22Rv1 (cell line): ENCODE measurements around the gene PCYOX1L.

Experiments
- H3K27ac ChIP-seq: fragments of 450-650 bp; 2 replicates; pipeline ENCODE4 v1.5.1; 2017
- CTCF ChIP-seq: fragments of 450-650 bp; IDR thresholded peaks from 2 replicates; pipeline ENCODE4 v1.5.1; 2017; ENCODE audit warnings: mild to moderate bottlenecking
- ZFX ChIP-seq: fragments of 450-650 bp; IDR thresholded peaks from 2 replicates; pipeline ENCODE4 v1.6.1; 2017; ENCODE audit warnings: antibody characterized with exemption, borderline replicate concordance

Gene PCYOX1L

GRCh38 chr5:149357370-149358293, at the start of gene PCYOX1L:
Gene PCYOX1L (plus strand): TSS chr5:149358046. CDS start chr5:149358069, 23 bp downstream.
- peak within 1 kb of the TSS; percentile 68 for H3K27ac ChIP-seq
- TF ChIP-seq CTCF, result no peak
- no peak for TF ChIP-seq ZFX

GRCh38 chr5:149309354-149309753, 48.5 kb upstream of the PCYOX1L start:
- TF ChIP-seq CTCF (no peak), ZFX (no peak)
- no peak overlapping the region for H3K27ac ChIP-seq

GRCh38 chr5:149310488-149310887, 47.4 kb upstream of the PCYOX1L start:
- TF ChIP-seq CTCF, result no peak
- TF ChIP-seq ZFX, result no peak
- no peak overlapping the region for H3K27ac ChIP-seq

GRCh38 chr5:149310947-149311658, 46.7 kb upstream of the PCYOX1L start:
- H3K27ac ChIP-seq, result no peak overlapping the region
- no peak for TF ChIP-seq CTCF
- no peak for TF ChIP-seq ZFX

- H3K27ac ChIP-seq, result no peak overlapping the region
- TF ChIP-seq ZFX (no peak), CTCF (no peak)
Observed at GRCh38 chr5:149313151-149313841, 44.5 kb upstream of the PCYOX1L start.

- TF ChIP-seq ZFX, result no peak
- TF ChIP-seq CTCF, result peak; percentile 14; the same call in 1 of the 2 replicates
- no peak overlapping the region for H3K27ac ChIP-seq
Observed at GRCh38 chr5:149314571-149315111, 43.2 kb upstream of the PCYOX1L start.
